HG02870 (cell line): Measurements from ENCODE around the gene NSUN2.
"Not testable (repeated sequence)": the region's sequence is repeated elsewhere in the genome, so short reads cannot be mapped to it uniquely, and the experiment has no call there.

Source experiments
- ATAC-seq: cut with Tn5 transposase; IDR thresholded peaks from one replicate; pipeline ENCODE4 v1.9.1; 2021; ENCODE audit warnings: mild to moderate bottlenecking, moderate library complexity; ENCODE audit not compliant: unreplicated experiment

The NSUN2 gene

DNA sequence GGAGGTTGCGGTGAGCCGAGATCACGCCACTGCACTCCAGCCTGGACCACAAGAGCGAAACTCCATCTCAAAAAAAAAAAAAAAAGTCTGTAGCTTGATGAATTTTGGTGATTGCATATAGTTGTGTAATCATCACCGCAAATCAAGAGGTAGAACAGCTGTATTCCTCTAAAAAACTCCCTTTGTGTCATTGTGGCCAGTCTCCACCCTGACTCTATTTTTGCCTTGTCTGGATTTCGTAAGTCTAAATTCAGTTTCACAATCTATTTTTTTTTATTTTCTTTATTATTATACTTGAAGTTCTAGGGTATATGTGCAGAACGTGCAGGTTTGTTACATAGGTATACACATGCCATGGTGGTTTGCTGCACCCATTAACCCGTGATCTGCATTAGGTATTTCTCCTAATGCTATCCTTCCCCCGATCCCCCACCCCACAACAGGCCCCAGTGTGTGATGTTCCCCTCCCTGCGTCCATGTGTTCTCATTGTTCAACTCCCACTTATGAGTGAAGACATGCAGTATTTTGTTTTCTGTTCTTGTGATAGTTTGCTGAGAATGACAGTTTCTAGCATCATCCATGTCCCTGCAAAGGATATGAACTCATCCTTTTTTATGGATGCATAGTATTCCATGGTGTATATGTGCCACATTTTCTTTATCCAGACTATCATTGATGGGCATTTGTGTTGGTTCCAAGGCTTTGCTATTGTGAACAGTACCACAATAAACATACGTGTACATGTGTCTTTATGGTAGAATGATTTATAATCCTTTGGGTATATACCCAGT lies 12.9 kb upstream of the NSUN2 start:
- not testable (repeated sequence) for ATAC-seq

DNA sequence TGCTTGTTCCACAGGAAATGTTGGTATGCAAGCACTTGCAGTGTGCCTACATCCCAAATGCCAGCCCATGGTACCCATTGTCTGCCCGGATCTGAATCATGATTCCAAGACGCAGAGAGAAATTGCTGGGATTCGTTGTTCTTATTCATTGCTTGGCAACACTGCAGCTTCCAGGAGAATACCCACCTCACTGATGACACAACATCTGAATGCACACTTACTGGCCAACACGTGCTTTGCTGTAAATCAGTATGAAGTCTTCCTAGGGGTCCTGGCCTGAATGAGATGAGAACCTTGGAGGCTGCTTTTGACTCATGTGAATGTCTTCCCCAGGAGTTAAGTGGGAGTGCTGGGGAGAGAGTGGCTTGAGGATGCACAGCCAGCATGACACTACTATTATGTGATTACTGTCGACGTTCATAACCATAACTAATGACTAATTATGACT lies 12.0 kb upstream of the NSUN2 start:
- no peak for ATAC-seq

DNA sequence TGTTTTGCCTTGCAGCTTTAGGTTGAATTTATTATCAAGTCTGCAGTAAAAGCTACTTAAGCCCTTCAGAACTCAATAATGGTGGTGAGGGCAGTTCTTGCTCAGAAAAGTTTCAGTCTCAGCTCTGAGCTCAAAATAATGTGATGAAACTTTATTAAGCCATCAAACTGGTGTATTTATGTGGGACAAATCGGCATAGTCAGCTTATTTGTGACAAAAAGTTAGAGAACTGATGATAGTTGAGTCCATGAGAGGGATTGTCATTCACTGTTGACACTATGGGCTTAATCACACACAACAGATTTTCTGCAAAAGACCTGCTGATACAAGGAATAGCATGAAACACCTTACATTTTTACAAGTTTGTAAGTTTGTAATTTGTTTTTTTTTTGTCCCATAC lies 9.8 kb upstream of the NSUN2 start:
- no peak for ATAC-seq

DNA sequence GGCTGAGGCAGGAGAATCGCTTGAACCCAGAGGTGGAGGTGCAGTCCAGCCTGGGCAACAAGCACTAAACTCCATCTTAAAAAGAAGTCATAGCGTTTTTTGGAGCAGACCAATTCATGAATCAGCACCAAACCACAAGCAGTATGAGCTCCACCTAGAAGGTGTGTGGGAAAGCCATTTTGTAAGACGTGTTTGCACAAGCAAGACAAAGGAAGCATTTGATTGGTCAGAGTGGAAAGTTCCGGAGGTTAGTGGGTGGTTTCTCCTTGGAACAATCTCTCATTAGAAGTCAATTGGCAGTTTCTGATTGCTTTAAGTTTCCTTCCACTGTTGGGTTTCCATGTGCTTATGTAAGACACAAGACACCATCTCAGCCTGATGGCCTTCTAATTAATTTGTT lies 5.4 kb upstream of the NSUN2 start:
- no peak for ATAC-seq

DNA sequence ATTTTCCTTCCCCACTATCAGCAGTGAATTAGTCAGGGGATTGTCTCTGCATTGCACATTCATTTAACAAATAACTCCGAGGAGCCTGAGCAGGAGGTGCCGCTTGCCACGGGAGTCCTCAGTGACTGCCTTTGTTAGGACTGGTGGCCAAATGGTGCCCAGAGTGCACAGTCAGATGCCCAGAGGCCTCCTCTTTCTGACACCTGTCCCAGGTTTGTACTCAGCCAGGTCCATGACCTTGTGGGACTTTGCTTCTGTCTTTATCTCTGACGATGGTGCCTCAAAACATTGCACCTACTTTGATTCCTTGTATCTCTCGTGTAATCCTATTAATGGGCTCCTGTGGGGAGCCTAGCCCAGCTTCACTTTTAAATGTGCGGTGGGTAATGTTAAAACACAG lies 4.7 kb upstream of the NSUN2 start:
- no peak for ATAC-seq

DNA sequence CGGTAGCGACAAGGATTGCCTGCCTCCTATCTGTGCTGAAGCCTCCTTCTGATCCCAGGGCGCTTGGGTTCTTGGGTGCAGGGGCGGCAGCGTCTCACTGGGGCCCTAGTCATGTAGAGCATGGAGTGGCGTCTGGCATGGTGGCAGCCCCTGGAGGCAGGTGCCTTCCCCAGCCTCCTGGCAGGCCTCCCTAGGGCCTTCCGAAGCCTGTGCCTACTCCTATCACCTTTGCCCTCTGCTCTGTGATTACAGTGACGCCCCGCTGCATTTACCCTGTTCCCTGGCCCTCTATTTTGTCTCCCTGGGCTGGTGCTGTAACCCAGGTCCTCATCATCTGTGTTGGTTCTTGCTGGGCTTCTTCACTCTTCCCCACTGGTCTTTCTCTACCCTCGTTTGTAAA lies 4.2 kb upstream of the NSUN2 start:
- no peak for ATAC-seq

DNA sequence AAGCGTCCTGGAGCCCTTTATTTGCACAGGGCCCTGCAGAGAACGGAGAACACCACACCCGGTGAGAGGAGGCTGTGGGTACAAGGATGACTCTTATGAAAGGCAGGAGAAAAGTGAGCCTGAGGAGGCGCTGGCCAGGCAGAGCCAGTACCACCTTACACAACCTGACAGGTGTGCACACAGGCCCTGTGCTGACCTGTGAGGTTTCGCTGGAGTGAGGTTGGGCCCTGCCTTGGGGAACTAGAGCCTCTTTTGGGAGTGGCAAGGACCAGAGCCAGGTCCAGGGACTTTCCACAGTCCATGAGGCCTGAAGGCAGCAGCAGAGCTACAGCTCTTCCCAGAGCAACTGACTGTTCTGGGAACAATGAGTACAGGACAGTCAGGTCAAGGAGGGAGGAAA lies 3.4 kb upstream of the NSUN2 start:
- ATAC-seq = no peak

DNA sequence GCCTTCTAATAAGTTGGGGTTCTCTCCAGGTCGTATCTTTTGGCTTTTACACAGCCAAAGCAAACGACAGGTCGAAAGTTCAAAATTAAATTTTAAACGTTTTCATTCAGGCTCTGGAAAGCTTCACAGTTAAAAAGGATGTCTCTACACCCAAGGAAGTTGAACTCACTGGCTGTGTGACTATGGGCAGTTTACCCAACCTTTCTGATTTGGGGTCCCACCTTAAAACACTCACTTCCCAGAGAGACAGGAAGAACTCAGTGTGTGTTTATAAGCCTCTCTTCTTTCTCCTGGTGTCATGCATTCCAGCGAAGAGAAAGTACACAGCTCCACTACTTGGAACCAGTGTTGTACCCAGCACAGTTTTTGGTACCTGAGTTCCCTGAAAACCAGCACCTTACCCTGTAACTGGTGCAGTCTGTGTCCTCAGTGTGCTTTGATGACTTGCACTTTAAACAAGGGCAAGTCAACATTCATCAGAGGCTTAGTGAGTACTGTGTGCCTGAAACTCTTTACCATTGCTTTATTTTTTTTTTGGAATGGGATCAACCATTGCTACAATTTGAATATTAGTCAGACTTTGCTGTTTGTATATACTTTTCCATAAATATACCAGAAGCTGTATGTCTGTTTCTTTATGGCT lies 2.1 kb upstream of the NSUN2 start:
- no peak for ATAC-seq

DNA sequence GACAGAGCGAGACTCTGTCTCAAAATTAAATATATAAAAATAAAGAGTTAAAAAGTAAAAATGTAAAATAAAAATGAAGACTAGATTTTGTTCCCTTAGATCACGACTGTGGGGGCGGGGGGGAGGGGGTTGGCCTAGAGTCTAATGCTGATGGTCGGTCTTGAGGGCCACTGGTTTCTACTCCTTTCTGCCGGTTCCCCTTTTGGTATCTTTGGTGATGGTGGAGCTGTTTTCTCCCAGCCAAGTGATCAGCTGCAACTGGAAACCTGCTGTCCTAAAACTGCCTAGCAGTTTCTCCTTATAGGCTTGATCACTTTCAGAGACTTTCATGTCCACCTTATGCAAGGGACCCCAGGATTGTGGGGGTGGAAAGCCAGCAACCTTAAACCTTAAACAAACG lies 1.5 kb upstream of the NSUN2 start:
- ATAC-seq = no peak

DNA sequence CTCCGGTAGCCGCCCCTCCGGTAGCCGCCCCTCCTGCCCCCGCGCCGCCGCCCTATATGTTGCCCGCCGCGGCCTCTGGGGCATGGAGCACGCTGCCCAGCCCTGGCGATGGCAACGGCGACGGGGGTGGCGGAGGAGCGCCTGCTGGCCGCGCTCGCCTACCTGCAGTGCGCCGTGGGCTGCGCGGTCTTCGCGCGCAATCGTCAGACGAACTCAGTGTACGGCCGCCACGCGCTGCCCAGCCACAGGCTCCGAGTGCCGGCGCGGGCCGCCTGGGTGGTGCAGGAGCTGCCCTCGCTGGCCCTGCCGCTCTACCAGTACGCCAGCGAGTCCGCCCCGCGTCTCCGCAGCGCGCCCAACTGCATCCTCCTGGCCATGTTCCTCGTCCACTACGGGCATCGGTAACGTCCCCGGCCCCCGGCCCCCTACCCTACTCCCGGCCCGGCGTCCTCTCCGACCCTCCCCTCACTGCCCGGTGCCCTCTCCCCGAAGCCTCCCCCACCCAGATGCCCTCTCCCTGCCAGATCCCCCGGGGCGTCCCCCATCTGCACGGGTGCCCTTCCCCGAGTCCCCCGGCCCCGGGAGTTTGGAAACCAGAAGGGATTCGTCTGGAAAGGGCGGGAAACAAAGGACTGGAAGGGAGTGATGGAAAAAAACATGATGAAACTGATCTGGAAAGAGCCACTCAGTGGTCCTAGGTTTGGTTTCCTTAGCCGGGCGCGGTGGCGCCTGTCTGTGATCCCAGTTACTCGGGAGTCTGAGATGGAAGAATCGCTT lies 813 bp upstream of the NSUN2 start:
- ATAC-seq = peak; percentile 45

DNA sequence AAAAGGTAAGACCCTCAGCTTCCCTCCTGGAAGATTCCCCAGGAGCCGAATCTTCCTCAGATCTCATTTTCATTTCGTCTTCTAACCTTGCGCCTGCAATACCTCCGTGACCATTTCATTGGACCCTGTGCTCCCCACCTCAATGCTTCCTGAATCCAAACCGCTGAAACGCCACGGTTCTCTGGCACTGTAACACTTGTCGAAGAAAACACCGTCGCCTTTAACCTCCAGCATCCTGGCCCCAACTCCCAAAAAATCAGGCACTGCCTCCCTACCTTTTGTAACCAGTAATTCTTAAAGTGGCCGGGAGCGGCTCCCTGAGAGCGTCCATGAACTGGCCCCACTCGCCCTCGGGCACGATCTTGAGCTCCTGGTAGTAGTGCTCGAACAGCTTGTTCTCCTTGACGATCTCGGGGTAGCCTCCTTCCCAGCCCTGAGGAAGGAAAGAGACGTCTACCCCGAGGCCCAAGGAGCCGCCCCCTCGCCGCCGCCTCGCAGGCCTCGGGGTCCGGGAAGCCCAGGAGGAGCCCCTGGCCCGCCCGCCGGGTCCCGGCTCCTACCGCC lies 438 bp downstream of the NSUN2 start:
- ATAC-seq = peak; percentile 29

DNA sequence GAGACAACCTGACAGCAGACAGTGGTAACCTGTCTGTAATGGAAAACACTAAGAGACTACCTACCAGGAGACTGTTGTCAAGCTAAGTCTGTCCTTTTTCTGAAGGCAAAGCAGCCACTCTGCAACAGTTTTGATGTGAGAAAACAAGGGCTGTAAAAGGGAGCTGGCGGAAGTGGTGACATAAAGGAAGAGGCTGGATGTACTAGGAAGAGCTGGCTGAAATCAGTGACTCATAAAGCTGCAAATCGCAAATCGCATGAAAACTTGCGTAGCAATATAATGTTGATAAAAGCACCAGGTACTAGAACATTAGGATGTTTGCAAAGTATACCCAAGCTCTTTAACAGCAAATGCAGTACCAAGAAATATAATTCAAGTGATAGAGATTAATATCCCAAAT lies 1.4 kb downstream of the NSUN2 start:
- ATAC-seq = no peak

DNA sequence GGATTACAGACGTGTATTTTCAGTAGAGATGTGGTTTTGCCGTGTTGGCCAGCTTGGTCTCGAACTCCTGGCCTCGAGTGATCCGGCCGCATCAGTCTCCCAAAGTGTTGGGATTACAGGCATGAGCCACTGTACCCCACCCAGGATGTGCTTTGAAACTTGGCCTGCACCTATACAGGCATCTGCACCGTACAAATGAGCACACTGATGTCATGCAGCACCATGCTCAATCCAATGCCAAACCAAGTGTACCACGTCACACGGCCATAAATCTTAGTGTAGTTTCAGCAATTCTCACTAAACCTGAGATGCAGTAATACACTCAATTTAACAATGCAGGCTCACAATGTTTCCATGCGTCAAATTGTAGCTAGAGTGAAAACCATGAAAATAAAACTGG lies 6.3 kb downstream of the NSUN2 start:
- no peak for ATAC-seq

DNA sequence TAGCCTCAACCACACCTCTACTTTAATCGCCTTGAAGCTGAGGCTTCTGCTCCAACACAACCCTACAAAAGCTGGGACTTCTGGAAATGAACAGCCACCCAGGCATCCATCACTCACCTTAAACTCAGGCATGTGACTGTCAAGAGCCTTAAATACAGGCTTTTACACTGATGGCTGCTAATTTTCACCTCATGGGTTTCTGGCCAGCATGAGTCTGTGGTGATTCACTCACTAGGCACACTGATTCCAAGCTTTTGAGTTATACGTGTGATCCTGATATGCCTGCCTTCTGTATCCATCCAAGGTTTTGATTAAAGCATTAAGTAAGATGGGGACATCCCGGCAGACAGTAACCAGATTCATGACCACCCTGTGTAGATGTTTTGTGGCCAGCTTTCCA lies 8.9 kb downstream of the NSUN2 start:
- no peak for ATAC-seq

DNA sequence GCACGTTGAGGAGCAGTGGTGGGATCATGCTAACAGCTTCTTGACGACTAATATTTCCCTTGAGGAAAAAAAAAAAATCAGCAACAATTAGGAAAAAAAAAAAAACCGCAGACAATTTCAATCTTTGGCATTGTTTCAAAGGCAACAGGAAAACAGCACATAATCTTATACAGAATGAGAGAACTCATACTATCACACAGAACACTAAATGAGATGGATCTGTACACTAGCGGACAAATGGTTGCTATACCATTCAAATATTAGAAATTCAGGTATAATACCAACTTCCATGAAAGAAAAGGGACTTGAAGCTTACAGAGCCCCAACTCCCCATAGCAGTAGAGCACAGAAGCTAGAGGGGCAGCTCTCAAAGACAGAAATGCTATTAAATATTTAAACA lies 9.6 kb downstream of the NSUN2 start:
- no peak for ATAC-seq

DNA sequence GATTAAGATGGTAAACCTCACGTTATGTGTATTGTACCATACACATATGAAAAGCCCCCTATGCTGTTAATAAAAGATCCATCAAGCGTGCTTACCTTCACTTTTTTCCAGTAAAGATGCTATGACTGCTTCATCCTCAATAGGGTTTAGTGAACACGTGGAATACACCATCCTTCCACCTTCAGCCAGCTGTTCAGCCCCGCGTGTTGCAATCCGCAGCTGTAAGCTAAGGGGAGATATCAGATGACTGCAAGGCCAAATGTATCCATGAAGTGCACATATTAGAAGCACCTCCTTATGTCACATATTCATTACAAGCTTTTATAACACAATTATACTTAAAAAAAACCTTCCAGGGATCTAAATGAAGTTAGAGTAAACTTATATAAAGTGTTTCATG lies 16.2 kb downstream of the NSUN2 start:
- ATAC-seq = no peak

DNA sequence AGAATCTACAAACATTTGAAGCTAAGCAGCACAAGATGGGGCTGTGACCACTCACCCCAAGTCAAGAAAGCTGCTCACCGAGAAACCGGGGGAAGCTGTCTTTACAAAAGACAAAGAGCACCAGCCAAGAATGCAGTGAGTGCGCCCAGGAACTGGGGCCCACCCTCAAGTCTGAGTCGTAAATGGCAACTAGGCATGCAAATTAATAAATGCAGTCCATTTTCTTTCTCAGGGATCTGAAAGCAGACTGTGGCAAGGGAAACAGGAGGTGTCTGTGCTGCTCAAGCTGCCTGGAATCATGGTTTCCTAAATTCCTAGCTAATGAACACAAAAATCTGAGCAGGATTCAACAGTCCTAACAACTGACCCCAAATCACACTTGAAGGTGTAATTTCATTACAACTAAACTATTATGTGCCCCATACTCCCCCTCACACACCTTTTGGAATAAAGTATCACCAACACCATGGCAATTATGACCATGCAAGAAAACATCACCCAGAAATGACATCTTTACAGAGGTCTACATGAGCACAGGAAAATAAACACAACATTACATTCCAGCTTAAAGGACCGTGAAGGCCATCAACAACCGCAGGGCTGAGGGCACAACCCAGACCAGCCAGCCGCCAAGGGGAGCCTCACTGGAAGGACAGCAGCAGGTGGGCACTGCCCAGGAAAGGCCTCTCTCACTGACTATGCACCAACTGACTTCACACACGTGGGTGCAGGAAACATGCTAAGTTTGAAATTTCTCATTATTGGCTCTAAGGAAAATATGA lies 17.6 kb downstream of the NSUN2 start:
- ATAC-seq = no peak

DNA sequence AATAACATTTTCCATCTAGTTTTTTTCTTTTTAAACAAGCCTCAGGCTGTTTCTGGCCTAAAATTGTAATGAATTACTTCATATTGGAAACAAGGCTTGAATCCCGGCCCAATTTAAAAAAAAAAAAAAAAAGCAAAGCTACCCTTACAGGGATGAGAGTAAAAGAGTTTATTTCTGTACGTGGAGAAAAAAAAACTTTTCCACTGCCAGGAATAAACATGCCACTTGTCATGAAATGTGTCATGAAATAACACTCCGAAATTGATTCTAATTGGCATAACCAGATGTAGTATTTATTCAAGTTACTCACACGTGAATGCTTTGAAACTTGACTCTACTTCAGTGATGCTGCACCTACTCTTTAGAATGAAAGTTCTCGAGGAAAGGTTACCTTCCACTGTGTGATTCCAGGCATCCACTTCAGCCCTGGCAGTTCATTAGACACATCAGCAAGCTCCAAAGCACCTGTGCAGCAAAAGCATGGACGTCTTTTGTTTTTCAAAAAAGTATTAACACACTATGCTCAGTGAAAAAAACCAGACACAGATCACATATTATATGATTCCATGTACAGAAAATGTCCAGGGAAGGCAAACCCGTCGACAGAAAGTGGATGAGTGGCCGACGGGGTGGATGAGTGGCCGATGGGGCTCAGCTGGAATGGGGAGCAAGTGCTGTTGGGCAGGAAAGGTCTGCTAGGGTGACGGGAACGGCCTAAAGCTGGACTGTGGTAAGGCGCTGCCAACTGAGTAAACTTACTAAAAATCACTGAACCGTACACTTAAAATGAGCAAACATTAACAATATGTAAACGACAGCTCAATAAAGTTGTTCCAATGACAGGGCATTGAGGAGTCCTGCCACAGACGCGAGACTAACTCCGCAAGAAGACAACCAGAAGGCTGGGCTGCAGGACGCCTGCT lies 21.2 kb downstream of the NSUN2 start:
- no peak for ATAC-seq

DNA sequence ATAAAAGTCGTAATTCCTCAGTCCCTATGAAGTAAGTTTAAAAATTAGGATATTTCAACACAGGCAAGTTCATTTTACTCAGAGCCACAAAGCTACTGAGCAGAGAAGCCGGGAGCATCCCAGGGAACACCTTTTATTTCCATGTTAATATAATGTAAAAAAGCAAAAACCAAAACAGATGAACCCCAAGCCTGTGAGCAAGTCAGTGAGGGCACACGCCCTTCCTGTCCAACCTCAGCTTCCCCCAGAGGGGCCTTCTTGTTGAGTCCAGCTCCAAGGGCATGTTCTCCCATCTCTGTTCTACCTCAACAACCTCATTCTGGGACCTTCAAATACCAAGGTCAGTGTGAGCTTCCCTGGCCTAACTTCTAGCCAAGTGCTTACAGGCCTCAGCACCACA lies 24.8 kb downstream of the NSUN2 start:
- no peak for ATAC-seq

DNA sequence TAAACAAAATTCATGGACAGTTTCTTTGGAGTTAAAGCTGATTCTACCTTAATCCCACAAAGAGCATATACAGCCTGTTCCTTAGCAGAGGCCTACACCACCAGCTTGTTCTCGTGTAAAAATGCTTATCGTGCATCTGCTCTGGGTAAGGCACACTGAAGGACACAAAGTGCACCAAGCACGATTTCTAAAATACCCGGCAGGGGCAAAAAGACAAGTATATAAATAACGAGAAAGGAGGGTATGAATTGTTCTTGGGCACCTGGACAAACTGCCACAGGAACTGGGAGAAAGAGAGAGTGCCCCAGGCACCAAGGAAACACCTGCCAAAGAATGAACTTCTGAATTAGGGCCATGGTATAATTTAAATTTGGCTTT lies 25.3 kb downstream of the NSUN2 start:
- ATAC-seq = no peak
